HTR-8/SVneo (cell line): ENCODE measurements around the gene SYNGR2.
"Not testable (repeated sequence)": the region's sequence is repeated elsewhere in the genome, so short reads cannot be mapped to it uniquely, and the experiment has no call there.

ENCODE experiments used
- DNase-seq: peaks from one replicate; pipeline ENCODE4 v3.0.0; 2011; ENCODE audit warnings: low spot score, mixed read lengths; ENCODE audit not compliant: insufficient read length
- FAIRE-seq: peaks from 2 replicates; lab custom pipeline; 2011; peaks lifted over from hg19 to GRCh38; lab: Jason Lieb, UNC

Gene SYNGR2

GRCh38 chr17:78170692-78171590 is 2.6 kb downstream of the SYNGR2 start:
- no peak for FAIRE-seq
- no peak for DNase-seq

GRCh38 chr17:78171591-78172248 is 3.3 kb downstream of the SYNGR2 start:
- DNase-seq, result not testable (repeated sequence)

GRCh38 chr17:78172249-78173051 is 4.1 kb downstream of the SYNGR2 start:
- DNase-seq, result no peak
- no peak for FAIRE-seq

More at GRCh38 chr17:78171591-78172248, 3.3 kb downstream of the SYNGR2 start:
- FAIRE-seq, result not testable (repeated sequence)

- DNase-seq (no peak), FAIRE-seq (no peak)
Measured at GRCh38 chr17:78173097-78173715, 4.8 kb downstream of the SYNGR2 start.

- DNase-seq, result no peak
- no peak for FAIRE-seq
Measured at GRCh38 chr17:78174346-78174869, 6.0 kb downstream of the SYNGR2 start.

GRCh38 chr17:78174870-78175642 is 6.7 kb downstream of the SYNGR2 start:
- DNase-seq, result no peak
- no peak for FAIRE-seq

GRCh38 chr17:78175643-78175981 is 7.2 kb downstream of the SYNGR2 start:
- no peak for FAIRE-seq
- no peak for DNase-seq

- FAIRE-seq, result no peak
- DNase-seq, result no peak
Measured at GRCh38 chr17:78176548-78177025, 8.2 kb downstream of the SYNGR2 start.

GRCh38 chr17:78179372-78179771 is 11.0 kb downstream of the SYNGR2 start:
- FAIRE-seq (no peak), DNase-seq (no peak)

GRCh38 chr17:78180083-78180482 is 11.7 kb downstream of the SYNGR2 start:
- DNase-seq (no peak), FAIRE-seq (no peak)

GRCh38 chr17:78180508-78180907 is 12.1 kb downstream of the SYNGR2 start:
- DNase-seq (no peak), FAIRE-seq (no peak)

- FAIRE-seq (no peak), DNase-seq (no peak)
Measured at GRCh38 chr17:78182504-78182903, 14.1 kb downstream of the SYNGR2 start.

- DNase-seq (no peak), FAIRE-seq (no peak)
Measured at GRCh38 chr17:78183916-78184315, 15.5 kb downstream of the SYNGR2 start.

GRCh38 chr17:78184351-78184750 is 16.0 kb downstream of the SYNGR2 start:
- no peak for DNase-seq
- no peak for FAIRE-seq

- DNase-seq (no peak), FAIRE-seq (no peak)
Measured at GRCh38 chr17:78184868-78185267, 16.5 kb downstream of the SYNGR2 start.

- DNase-seq, result peak; percentile 75
- peak; percentile 26 for FAIRE-seq
Measured at GRCh38 chr17:78185981-78186691, 17.8 kb downstream of the SYNGR2 start.

- DNase-seq (peak; percentile 99), FAIRE-seq (peak; percentile 97)
Measured at GRCh38 chr17:78186692-78187595, 18.6 kb downstream of the SYNGR2 start, which contains the start of the genes AFMID and TK1. TSS of gene AFMID (plus strand) at chr17:78187362. CDS start at chr17:78187371, 9 bp downstream. TSS of gene TK1 (minus strand) at chr17:78187052. CDS start at chr17:78186994, 58 bp downstream.
